DND-41 (cell line): ENCODE data around the gene CTSV.

Source experiments
- CTCF ChIP-seq: IDR thresholded peaks from 2 replicates; pipeline ENCODE4 v1.5.1; 2012; ENCODE audit warnings: borderline replicate concordance, low read length, moderate library complexity, mild to moderate bottlenecking; ENCODE audit not compliant: poor library complexity, severe bottlenecking; ENCODE audit errors: extremely low read depth
- EZH2 ChIP-seq: IDR thresholded peaks from 3 replicates; pipeline ENCODE4 v1.6.1; 2012; ENCODE audit warnings: borderline replicate concordance, low read depth, mild to moderate bottlenecking, moderate library complexity, low read length, inconsistent platforms; ENCODE audit not compliant: severe bottlenecking

GRCh38 chr9:97059626-97060025 lies 20.7 kb upstream of the CTSV start:
- TF ChIP-seq CTCF, result no peak
- no peak for TF ChIP-seq EZH2
